ENCODE measurements around the gene GALNT16. TPM values are rescaled to one million over a fixed set of nuclear protein-coding genes. Genes with fewer than 3 reads are reported as not detected.

Gene GALNT16
- total RNA-seq, 5 donors from 2014 or later (not counting 1 experiment from before 2014, with no cell fraction given), result 0.13 to 0.46 TPM; not detected in 3

DNA sequence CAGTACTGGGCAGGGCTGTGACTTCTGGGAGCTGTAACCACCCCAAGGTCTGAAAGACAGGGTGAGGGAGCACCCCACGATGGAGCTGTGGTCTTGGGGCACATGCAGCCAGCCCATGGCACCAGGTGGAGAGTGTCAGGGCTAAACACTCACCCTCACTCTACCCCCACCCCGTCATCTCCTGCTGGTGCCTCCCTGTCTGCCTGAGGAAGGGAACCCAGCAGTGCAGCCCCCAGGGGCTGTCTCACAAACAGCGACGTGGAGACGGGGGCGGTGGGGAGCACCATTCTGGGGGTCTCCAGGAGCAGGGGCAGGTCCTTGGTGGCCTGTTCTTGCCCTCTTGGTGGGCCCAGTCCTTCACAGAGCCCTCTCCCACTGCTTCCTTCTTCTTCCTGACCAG is 74.6 kb downstream of the GALNT16 start:
- Mint-ChIP-seq H3K27me3 (peaks cover 0 to 10% of the 10 kb centered on the region in 2 donors), H3K4me1 (peaks cover 7 to 23% (median 14%) of the 10 kb centered on the region in 3 donors), H3K9me3 (no peaks in the 10 kb centered on the region), H3K4me3 (no peak overlapping the region), H3K36me3 (no peaks in the 10 kb centered on the region), H3K27ac (no peak overlapping the region)
- POLR2A ChIA-PET, result no interaction called here
- H3K27ac ChIP-seq (ENCODE audit: low read length), result no peak overlapping the region
- peaks cover 0 to 20% of the 10 kb centered on the region in 2 experiments for H3K27me3 ChIP-seq (replicated peaks in 1 of 2; ENCODE audit: control insufficient read depth in 2 of 2, extremely low read depth in 1 of 2, insufficient read depth in 2 of 2, low read length in 1 of 2)
- CTCF ChIA-PET, result no interaction called here
- H3K4me3 ChIP-seq (ENCODE audit: control insufficient read depth in 1 of 2, extremely low read depth in 1 of 2, low read length in 1 of 2), result no peak overlapping the region
- ATAC-seq (replicated peaks in 1 of 4) (no peak), DNase-seq (no peak)
- H3K4me1 ChIP-seq (ENCODE audit: control insufficient read depth in 1 of 2, extremely low read depth in 1 of 2, insufficient read depth in 2 of 2, low read length in 2 of 2), result peaks cover 0 to 20% of the 10 kb centered on the region in 2 experiments
- no peaks in the 10 kb centered on the region for H3K9me3 ChIP-seq
- WGBS (ENCODE audit: insufficient coverage), result 84% methylated on average over 5 of the region's 6 CpGs
- peaks cover 0 to 2% of the 10 kb centered on the region in 2 donors for H3K36me3 ChIP-seq (ENCODE audit: control insufficient read depth in 2 of 2, extremely low read depth in 1 of 2, insufficient read depth in 1 of 2, low read length in 1 of 2)

DNA sequence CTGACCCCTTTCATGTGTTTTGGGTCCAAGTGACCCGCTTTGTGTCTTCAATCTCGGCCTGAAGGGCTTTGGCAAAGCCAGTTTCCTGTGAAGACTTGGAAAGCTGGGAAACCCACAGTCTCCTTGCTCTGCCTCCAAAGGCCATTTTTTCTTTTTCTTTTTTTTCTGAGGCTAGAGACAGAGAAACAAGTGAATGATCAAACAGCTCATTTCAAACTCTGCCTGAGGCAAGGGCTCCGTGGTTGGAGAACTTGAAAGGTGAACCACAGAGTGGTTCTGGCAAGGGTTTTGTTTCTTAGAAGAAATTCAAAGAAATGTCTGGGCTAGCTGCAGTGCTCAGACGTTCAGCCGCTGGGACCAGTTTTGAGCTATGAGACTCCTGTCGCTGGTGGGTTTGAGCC is 75.4 kb downstream of the GALNT16 start:
- ATAC-seq (replicated peaks in 1 of 4), result peak in 2 of 4 experiments; percentile 45 to 66
- 0% methylated on average over 3 of the region's 6 CpGs for WGBS (ENCODE audit: insufficient coverage)
- H3K4me3 ChIP-seq (ENCODE audit: control insufficient read depth in 1 of 2, extremely low read depth in 1 of 2, low read length in 1 of 2), result no peak overlapping the region
- Mint-ChIP-seq H3K9me3 (no peaks in the 10 kb centered on the region), H3K36me3 (no peaks in the 10 kb centered on the region), H3K27me3 (peaks cover 0 to 13% of the 10 kb centered on the region in 2 donors), H3K4me3 (peak overlapping the region in 1 of 3 donors; percentile 7), H3K27ac (no peak overlapping the region), H3K4me1 (peaks cover 7 to 23% (median 14%) of the 10 kb centered on the region in 3 donors)
- ChIA-PET POLR2A (no interaction called here), CTCF (no interaction called here)
- H3K27ac ChIP-seq (ENCODE audit: low read length), result no peak overlapping the region
- H3K4me1 ChIP-seq (ENCODE audit: control insufficient read depth in 1 of 2, extremely low read depth in 1 of 2, insufficient read depth in 2 of 2, low read length in 2 of 2), result peaks cover 0 to 20% of the 10 kb centered on the region in 2 experiments
- peak in 1 of 35 experiments; percentile 15 for DNase-seq
- H3K27me3 ChIP-seq (replicated peaks in 1 of 2; ENCODE audit: control insufficient read depth in 2 of 2, extremely low read depth in 1 of 2, insufficient read depth in 2 of 2, low read length in 1 of 2), result peaks cover 0 to 22% of the 10 kb centered on the region in 2 experiments
- H3K9me3 ChIP-seq, result no peaks in the 10 kb centered on the region
- H3K36me3 ChIP-seq (ENCODE audit: control insufficient read depth in 2 of 2, extremely low read depth in 1 of 2, insufficient read depth in 1 of 2, low read length in 1 of 2), result peaks cover 0 to 2% of the 10 kb centered on the region in 2 donors

DNA sequence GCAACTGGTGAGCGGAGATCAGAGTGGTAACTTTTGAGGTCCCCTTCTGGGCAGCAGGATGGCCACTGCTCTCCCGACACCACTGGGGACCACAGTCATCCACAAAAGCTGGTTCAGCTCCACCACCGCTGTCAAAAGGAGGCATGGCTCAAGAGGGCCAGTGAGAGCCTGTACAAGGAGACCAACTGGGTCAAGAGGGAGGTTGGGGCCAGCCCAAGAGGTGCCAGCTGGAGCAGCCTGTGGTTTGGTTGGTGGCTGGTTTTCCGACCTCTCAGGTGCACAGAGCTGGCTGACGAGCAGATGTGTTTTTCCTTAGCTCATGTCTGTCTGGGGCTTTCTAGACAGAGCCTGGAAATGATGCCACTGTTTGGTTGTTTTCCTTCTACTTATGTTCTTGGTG is 78.0 kb downstream of the GALNT16 start:
- no peaks in the 10 kb centered on the region for H3K36me3 Mint-ChIP-seq
- peaks cover 0 to 27% of the 10 kb centered on the region in 2 experiments for H3K27me3 ChIP-seq (replicated peaks in 1 of 2; ENCODE audit: control insufficient read depth in 2 of 2, extremely low read depth in 1 of 2, insufficient read depth in 2 of 2, low read length in 1 of 2)
- no peak overlapping the region for H3K4me3 ChIP-seq (ENCODE audit: control insufficient read depth in 1 of 2, extremely low read depth in 1 of 2, low read length in 1 of 2)
- H3K27me3 Mint-ChIP-seq, result peaks cover 16 to 19% of the 10 kb centered on the region in 2 donors
- H3K27ac Mint-ChIP-seq, result no peak overlapping the region
- H3K9me3 Mint-ChIP-seq, result no peaks in the 10 kb centered on the region
- no peak overlapping the region for H3K27ac ChIP-seq (ENCODE audit: low read length)
- H3K4me3 Mint-ChIP-seq, result no peak overlapping the region
- CTCF ChIA-PET, result no interaction called here
- peaks cover 0 to 20% of the 10 kb centered on the region in 2 experiments for H3K4me1 ChIP-seq (ENCODE audit: control insufficient read depth in 1 of 2, extremely low read depth in 1 of 2, insufficient read depth in 2 of 2, low read length in 2 of 2)
- H3K9me3 ChIP-seq, result no peaks in the 10 kb centered on the region
- POLR2A ChIA-PET, result no interaction called here
- DNase-seq (no peak), ATAC-seq (replicated peaks in 1 of 4) (no peak)
- H3K36me3 ChIP-seq (ENCODE audit: control insufficient read depth in 2 of 2, extremely low read depth in 1 of 2, insufficient read depth in 1 of 2, low read length in 1 of 2), result peaks cover 0 to 2% of the 10 kb centered on the region in 2 donors
- peaks cover 7 to 23% (median 14%) of the 10 kb centered on the region in 3 donors for H3K4me1 Mint-ChIP-seq
- 82% methylated on average over 4 of the region's 5 CpGs for WGBS (ENCODE audit: insufficient coverage)

- Mint-ChIP-seq H3K4me3 (no peak overlapping the region), H3K27me3 (peaks cover 13 to 16% of the 10 kb centered on the region in 2 donors), H3K9me3 (no peaks in the 10 kb centered on the region), H3K27ac (no peak overlapping the region), H3K4me1 (peaks cover 2 to 16% (median 8%) of the 10 kb centered on the region in 3 donors), H3K36me3 (no peaks in the 10 kb centered on the region)
- 93% methylated on average over 2 of the region's 13 CpGs for WGBS (ENCODE audit: insufficient coverage)
- peaks cover 0 to 27% of the 10 kb centered on the region in 2 experiments for H3K27me3 ChIP-seq (replicated peaks in 1 of 2; ENCODE audit: control insufficient read depth in 2 of 2, extremely low read depth in 1 of 2, insufficient read depth in 2 of 2, low read length in 1 of 2)
- no peaks in the 10 kb centered on the region for H3K36me3 ChIP-seq (ENCODE audit: control insufficient read depth in 2 of 2, extremely low read depth in 1 of 2, insufficient read depth in 1 of 2, low read length in 1 of 2)
- peaks cover 0 to 15% of the 10 kb centered on the region in 2 experiments for H3K4me1 ChIP-seq (ENCODE audit: control insufficient read depth in 1 of 2, extremely low read depth in 1 of 2, insufficient read depth in 2 of 2, low read length in 2 of 2)
- DNase-seq (no peak), ATAC-seq (replicated peaks in 1 of 4) (no peak)
- ChIA-PET CTCF (no interaction called here), POLR2A (no interaction called here)
- H3K9me3 ChIP-seq, result no peaks in the 10 kb centered on the region
- no peak overlapping the region for H3K4me3 ChIP-seq (ENCODE audit: control insufficient read depth in 1 of 2, extremely low read depth in 1 of 2, low read length in 1 of 2)
- no peak overlapping the region for H3K27ac ChIP-seq (ENCODE audit: low read length)
Observed at GRCh38 chr14:69339426-69339825, 79.5 kb downstream of the GALNT16 start.

DNA sequence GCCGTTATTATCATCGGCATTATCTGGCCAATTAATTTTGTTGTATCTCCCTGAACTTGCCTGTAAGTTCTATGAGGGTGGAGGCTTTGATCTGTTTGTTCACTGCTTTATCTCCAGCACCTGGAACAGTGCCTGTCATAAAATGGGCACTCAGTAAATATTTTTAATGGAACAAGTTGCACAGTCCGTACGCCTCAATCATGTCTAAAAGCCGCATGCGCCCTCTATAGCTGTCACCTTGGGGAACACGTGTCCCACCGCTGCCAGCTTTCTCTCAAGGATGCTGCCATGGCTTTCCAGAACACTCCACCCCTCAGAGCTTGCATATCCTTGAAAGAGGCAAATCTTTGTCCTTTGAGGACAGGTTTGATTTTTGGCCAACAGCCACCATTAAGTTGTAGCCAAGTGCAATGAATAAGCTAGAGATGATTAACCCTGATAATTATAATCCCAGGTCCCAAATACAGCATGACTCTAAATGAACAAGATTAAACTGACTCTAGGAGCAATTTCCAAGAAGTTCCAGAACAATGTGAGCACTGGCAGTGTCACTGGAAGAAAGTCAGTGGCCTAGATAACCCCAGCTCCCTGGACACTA is 83.1 kb downstream of the GALNT16 start:
- Mint-ChIP-seq H3K27ac (no peak overlapping the region), H3K9me3 (no peaks in the 10 kb centered on the region), H3K4me3 (no peak overlapping the region), H3K4me1 (no peaks in the 10 kb centered on the region), H3K36me3 (no peaks in the 10 kb centered on the region), H3K27me3 (peaks cover 14 to 16% of the 10 kb centered on the region in 2 donors)
- no peak overlapping the region for H3K4me3 ChIP-seq (ENCODE audit: control insufficient read depth in 1 of 2, extremely low read depth in 1 of 2, low read length in 1 of 2)
- ATAC-seq (replicated peaks in 1 of 4) (no peak), DNase-seq (no peak)
- WGBS (ENCODE audit: insufficient coverage), result 90% methylated on average over 6 of the region's 8 CpGs
- no peaks in the 10 kb centered on the region for H3K9me3 ChIP-seq
- ChIA-PET POLR2A (no interaction called here), CTCF (no interaction called here)
- no peaks in the 10 kb centered on the region for H3K4me1 ChIP-seq (ENCODE audit: control insufficient read depth in 1 of 2, extremely low read depth in 1 of 2, insufficient read depth in 2 of 2, low read length in 2 of 2)
- no peak overlapping the region for H3K27ac ChIP-seq (ENCODE audit: low read length)
- H3K36me3 ChIP-seq (ENCODE audit: control insufficient read depth in 2 of 2, extremely low read depth in 1 of 2, insufficient read depth in 1 of 2, low read length in 1 of 2), result no peaks in the 10 kb centered on the region
- peaks cover 0 to 29% of the 10 kb centered on the region in 2 experiments for H3K27me3 ChIP-seq (replicated peaks in 1 of 2; ENCODE audit: control insufficient read depth in 2 of 2, extremely low read depth in 1 of 2, insufficient read depth in 2 of 2, low read length in 1 of 2)

- Mint-ChIP-seq H3K27ac (no peak overlapping the region), H3K4me1 (no peaks in the 10 kb centered on the region), H3K36me3 (no peaks in the 10 kb centered on the region), H3K4me3 (no peak overlapping the region), H3K9me3 (no peaks in the 10 kb centered on the region), H3K27me3 (peaks cover 14 to 16% of the 10 kb centered on the region in 2 donors)
- ATAC-seq (replicated peaks in 1 of 4) (no peak), DNase-seq (no peak)
- H3K4me3 ChIP-seq (ENCODE audit: control insufficient read depth in 1 of 2, extremely low read depth in 1 of 2, low read length in 1 of 2), result no peak overlapping the region
- ChIA-PET CTCF (no interaction called here), POLR2A (no interaction called here)
- 85% methylated on average over 2 of the region's 3 CpGs for WGBS (ENCODE audit: insufficient coverage)
- no peak overlapping the region for H3K27ac ChIP-seq (ENCODE audit: low read length)
- no peaks in the 10 kb centered on the region for H3K4me1 ChIP-seq (ENCODE audit: control insufficient read depth in 1 of 2, extremely low read depth in 1 of 2, insufficient read depth in 2 of 2, low read length in 2 of 2)
- H3K36me3 ChIP-seq (ENCODE audit: control insufficient read depth in 2 of 2, extremely low read depth in 1 of 2, insufficient read depth in 1 of 2, low read length in 1 of 2), result no peaks in the 10 kb centered on the region
- H3K9me3 ChIP-seq, result no peaks in the 10 kb centered on the region
- H3K27me3 ChIP-seq (replicated peaks in 1 of 2; ENCODE audit: control insufficient read depth in 2 of 2, extremely low read depth in 1 of 2, insufficient read depth in 2 of 2, low read length in 1 of 2), result peaks cover 0 to 22% of the 10 kb centered on the region in 2 experiments
Observed at GRCh38 chr14:69344171-69344570, 84.2 kb downstream of the GALNT16 start.
